Lower leg skin (tissue), 4 donors: ENCODE results near the gene CCNK. TPM values are rescaled to one million over a fixed set of nuclear protein-coding genes. Genes with fewer than 3 reads are reported as not detected.

Source experiments
- DNase-seq, 2 donors: peaks; one replicate each; pipeline ENCODE4 v3.0.0-alpha.2; 2019; ENCODE audit warnings: low spot score in 2 of 2
- H3K4me3 ChIP-seq: fragments of 200-600 bp; sonication (generic); 2 replicates; pipeline ENCODE4 v1.5.1; 2017; ENCODE audit warnings: mild to moderate bottlenecking, low read depth; ENCODE audit not compliant: poor library complexity, severe bottlenecking
- CTCF ChIP-seq, 3 donors: fragments of 450-650 bp; IDR thresholded peaks; one replicate each; pipeline ENCODE4 v1.5.1; 2016; ENCODE audit warnings: antibody characterized with exemption in 3 of 3, mild to moderate bottlenecking in 3 of 3, moderate library complexity in 2 of 3
- POLR2A ChIP-seq, 2 donors: fragments of 450-650 bp; IDR thresholded peaks; one replicate each; pipeline ENCODE4 v1.6.1; 2016 to 2017; ENCODE audit warnings: antibody characterized with exemption in 2 of 2, mild to moderate bottlenecking in 1 of 2, moderate library complexity in 1 of 2
- WGBS, 2 donors: methylation state at CpG; one replicate each; pipeline ENCODE4 v1.1.5; 2018; 5-methylcytosine and 5-hydroxymethylcytosine counted together
- intact Hi-C: fragments of 100-400 bp; cut with DNase I; formaldehyde crosslinking; loops from one replicate; pipeline ENCODE4 v1.15.0; 2023; ENCODE audit warnings: low total_unique reads
- total RNA-seq, 4 donors: library from RNA; depleted of rRNA; stranded (reverse); fragments of >200 nt; gene quantifications; one replicate each; pipeline ENCODE4 v1.1.0, GENCODE V29; 2016

Gene CCNK
- total RNA-seq, 4 donors from 2014 or later, result 15.0 to 29.4 (median 25.3) TPM

GRCh38 chr14:99512571-99513182 lies 31.5 kb downstream of the CCNK start:
- 89 to 90% methylated on average over 16 of the region's 16 CpGs for WGBS, 2 donors
- intact Hi-C loops, result loop anchor here (10.0 kb wide), 1 partner anchor 372 kb away; no protein-coding TSS in a partner anchor
- DNase-seq, result peak in 1 of 2 donors; percentile 82

GRCh38 chr14:99513183-99513694 lies 32.0 kb downstream of the CCNK start:
- TF ChIP-seq POLR2A (IDR thresholded peaks at IDR 0.05) (no peak), CTCF (IDR thresholded peaks at IDR 0.05) (no peak)
- peak in 1 of 2 donors; percentile 85 for DNase-seq
- H3K4me3 ChIP-seq, result no peak overlapping the region
- WGBS, 2 donors, result 82 to 92% methylated on average over 9 to 15 of the region's 15 CpGs
- intact Hi-C loops, result loop anchor here (10.0 kb wide), 1 partner anchor 372 kb away; no protein-coding TSS in a partner anchor

More at GRCh38 chr14:99512571-99513182, 31.5 kb downstream of the CCNK start:
- H3K4me3 ChIP-seq, result no peak overlapping the region
- TF ChIP-seq POLR2A (IDR thresholded peaks at IDR 0.05), result no peak
- TF ChIP-seq CTCF (IDR thresholded peaks at IDR 0.05), result no peak

- TF ChIP-seq POLR2A (IDR thresholded peaks at IDR 0.05) (no peak), CTCF (IDR thresholded peaks at IDR 0.05) (no peak)
- intact Hi-C loops, result loop anchor here (10.0 kb wide), 1 partner anchor 371 kb away; no protein-coding TSS in a partner anchor
- no peak overlapping the region for H3K4me3 ChIP-seq
- 61 to 74% methylated on average over 11 to 13 of the region's 13 CpGs for WGBS, 2 donors
- DNase-seq, result peak in 1 of 2 donors; percentile 80
These were observed 32.8 kb downstream of the CCNK start for GRCh38 chr14:99513946-99514551.

- intact Hi-C loops, result loop anchor here (10.0 kb wide), 1 partner anchor 370 kb away; no protein-coding TSS in a partner anchor
- peak in 1 of 2 donors; percentile 83 for DNase-seq
- TF ChIP-seq POLR2A (IDR thresholded peaks at IDR 0.05) (no peak), CTCF (IDR thresholded peaks at IDR 0.05) (no peak)
- no peak overlapping the region for H3K4me3 ChIP-seq
- WGBS, 2 donors, result 90 to 93% methylated on average over 19 of the region's 20 CpGs
These were observed 33.5 kb downstream of the CCNK start for GRCh38 chr14:99514552-99515300.

GRCh38 chr14:99515301-99516155 lies 34.3 kb downstream of the CCNK start:
- WGBS, 2 donors, result 84 to 88% methylated on average over 18 to 26 of the region's 27 CpGs
- TF ChIP-seq CTCF (IDR thresholded peaks at IDR 0.05) (no peak), POLR2A (IDR thresholded peaks at IDR 0.05) (no peak)
- intact Hi-C loops, result loop anchor here (10.0 kb wide), 1 partner anchor 369 kb away; no protein-coding TSS in a partner anchor

More at GRCh38 chr14:99515301-99516155, 34.3 kb downstream of the CCNK start:
- no peak overlapping the region for H3K4me3 ChIP-seq
- DNase-seq, result peak in 1 of 2 donors; percentile 79
